Measurements from ENCODE around the gene HMGB4. TPM values are rescaled to one million over a fixed set of nuclear protein-coding genes. Genes with fewer than 3 reads are reported as not detected.

Gene HMGB4
- polyA plus RNA-seq, 1 donor from 2014 or later: not detected

- TF ChIP-seq SMC3 (conservative IDR thresholded peaks at IDR 0.05; ENCODE audit: poor library complexity): no peak
- no peak for TF ChIP-seq EZH2 (IDR thresholded peaks at IDR 0.05; ENCODE audit: borderline replicate concordance, insufficient read depth, low read length, poor library complexity, severe bottlenecking)
Measured at GRCh38 chr1:33880305-33880704, 16.4 kb downstream of the HMGB4 start (continued).

DNA sequence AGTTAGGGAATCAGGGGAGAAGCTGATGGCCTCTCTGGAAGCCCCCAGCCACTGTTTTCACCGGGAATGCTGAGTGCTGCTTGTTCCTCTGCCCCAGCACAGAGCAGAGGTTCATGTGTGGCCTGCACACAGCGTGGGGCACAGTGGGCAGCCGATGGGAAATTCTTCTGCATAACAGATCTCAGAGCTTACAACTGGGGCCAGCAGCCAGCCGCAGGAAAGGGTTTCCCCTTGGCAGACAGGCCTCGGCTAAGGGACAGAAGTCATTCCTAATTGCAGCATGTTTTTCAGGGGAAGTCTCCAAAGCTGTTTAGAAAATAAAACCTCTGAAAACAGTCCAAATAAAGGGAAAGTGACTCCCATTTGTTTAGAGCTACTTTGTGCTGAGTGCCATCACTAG lies 22.6 kb downstream of the HMGB4 start:
- no peaks in the 10 kb centered on the region for H3K36me3 ChIP-seq (ENCODE audit: insufficient read depth, low read length)
- no peaks in the 10 kb centered on the region for H3F3A ChIP-seq (ENCODE audit: insufficient read depth, low read length, poor library complexity, severe bottlenecking)
- no peaks in the 10 kb centered on the region for H3K9me3 ChIP-seq (ENCODE audit: low read length)
- H3K4me3 ChIP-seq (ENCODE audit: low read length): no peak overlapping the region
- no peak overlapping the region for H3K4me2 ChIP-seq (ENCODE audit: low read length)
- no peak for TF ChIP-seq EP300 (conservative IDR thresholded peaks at IDR 0.05; ENCODE audit: poor library complexity, severe bottlenecking)
- TF ChIP-seq MXI1 (conservative IDR thresholded peaks at IDR 0.05; ENCODE audit: poor library complexity, severe bottlenecking): no peak
- TF ChIP-seq EZH2 (IDR thresholded peaks at IDR 0.05; ENCODE audit: borderline replicate concordance, insufficient read depth, low read length, poor library complexity, severe bottlenecking): no peak
- TF ChIP-seq, protein P1, sequence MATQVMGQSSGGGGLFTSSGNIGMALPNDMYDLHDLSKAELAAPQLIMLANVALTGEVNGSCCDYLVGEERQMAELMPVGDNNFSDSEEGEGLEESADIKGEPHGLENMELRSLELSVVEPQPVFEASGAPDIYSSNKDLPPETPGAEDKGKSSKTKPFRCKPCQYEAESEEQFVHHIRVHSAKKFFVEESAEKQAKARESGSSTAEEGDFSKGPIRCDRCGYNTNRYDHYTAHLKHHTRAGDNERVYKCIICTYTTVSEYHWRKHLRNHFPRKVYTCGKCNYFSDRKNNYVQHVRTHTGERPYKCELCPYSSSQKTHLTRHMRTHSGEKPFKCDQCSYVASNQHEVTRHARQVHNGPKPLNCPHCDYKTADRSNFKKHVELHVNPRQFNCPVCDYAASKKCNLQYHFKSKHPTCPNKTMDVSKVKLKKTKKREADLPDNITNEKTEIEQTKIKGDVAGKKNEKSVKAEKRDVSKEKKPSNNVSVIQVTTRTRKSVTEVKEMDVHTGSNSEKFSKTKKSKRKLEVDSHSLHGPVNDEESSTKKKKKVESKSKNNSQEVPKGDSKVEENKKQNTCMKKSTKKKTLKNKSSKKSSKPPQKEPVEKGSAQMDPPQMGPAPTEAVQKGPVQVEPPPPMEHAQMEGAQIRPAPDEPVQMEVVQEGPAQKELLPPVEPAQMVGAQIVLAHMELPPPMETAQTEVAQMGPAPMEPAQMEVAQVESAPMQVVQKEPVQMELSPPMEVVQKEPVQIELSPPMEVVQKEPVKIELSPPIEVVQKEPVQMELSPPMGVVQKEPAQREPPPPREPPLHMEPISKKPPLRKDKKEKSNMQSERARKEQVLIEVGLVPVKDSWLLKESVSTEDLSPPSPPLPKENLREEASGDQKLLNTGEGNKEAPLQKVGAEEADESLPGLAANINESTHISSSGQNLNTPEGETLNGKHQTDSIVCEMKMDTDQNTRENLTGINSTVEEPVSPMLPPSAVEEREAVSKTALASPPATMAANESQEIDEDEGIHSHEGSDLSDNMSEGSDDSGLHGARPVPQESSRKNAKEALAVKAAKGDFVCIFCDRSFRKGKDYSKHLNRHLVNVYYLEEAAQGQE (IDR thresholded peaks at IDR 0.05; ENCODE audit: borderline replicate concordance): no peak
- TF ChIP-seq POLR2AphosphoS5 (IDR thresholded peaks at IDR 0.05): no peak
- H2AFZ ChIP-seq (ENCODE audit: low read depth, low read length): no peak overlapping the region
- no peaks in the 10 kb centered on the region for H3K9me2 ChIP-seq (ENCODE audit: insufficient read depth, low read length)
- no peak overlapping the region for H3K27ac ChIP-seq (ENCODE audit: low read length)
- H4K20me1 ChIP-seq (ENCODE audit: insufficient read depth): no peaks in the 10 kb centered on the region
- no peaks in the 10 kb centered on the region for H3K27me3 ChIP-seq (ENCODE audit: insufficient read depth, low read depth, low read length)
- H3K79me2 ChIP-seq (replicated peaks; ENCODE audit: insufficient read depth, low read length): no peaks in the 10 kb centered on the region
- no peak overlapping the region for H3K9ac ChIP-seq (ENCODE audit: low read length)

DNA sequence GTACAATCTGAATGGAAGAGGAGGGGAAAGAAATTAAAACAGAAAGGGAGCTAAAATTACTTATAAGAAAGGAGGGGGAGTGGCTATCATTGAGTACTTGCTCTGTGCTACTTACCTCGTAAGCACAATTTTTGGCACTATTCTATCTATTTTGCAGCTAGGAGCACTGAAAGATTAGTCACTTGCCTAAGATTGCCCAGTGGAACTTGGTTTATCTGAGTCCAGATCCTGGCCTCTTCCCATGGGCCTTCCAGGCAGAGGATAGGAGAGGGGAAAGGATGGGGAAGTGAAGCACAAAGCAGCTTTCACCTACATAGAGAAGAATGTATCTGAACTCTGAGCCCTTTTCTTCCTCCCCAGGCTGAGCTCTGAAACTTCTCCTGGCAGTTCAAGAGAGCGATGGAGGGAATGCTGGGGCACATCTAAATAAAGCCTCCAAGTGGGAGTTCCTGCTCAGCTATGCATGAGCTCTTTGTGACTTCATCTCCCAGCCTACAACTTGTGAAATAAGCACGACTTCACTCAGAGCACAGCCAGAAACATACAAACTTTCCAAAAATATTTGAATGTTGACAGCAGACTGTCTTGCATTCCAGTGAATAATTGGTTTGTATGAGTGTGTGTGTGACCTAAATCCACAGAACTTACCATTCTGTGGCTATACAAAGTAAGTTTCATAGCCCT lies 29.4 kb downstream of the HMGB4 start:
- no peaks in the 10 kb centered on the region for H3K9me3 ChIP-seq (ENCODE audit: low read length)
- no peak for TF ChIP-seq TAF1 (IDR thresholded peaks at IDR 0.05; ENCODE audit: low read depth)
- no peak for TF ChIP-seq SMC3 (conservative IDR thresholded peaks at IDR 0.05; ENCODE audit: poor library complexity)
- TF ChIP-seq, protein P2, sequence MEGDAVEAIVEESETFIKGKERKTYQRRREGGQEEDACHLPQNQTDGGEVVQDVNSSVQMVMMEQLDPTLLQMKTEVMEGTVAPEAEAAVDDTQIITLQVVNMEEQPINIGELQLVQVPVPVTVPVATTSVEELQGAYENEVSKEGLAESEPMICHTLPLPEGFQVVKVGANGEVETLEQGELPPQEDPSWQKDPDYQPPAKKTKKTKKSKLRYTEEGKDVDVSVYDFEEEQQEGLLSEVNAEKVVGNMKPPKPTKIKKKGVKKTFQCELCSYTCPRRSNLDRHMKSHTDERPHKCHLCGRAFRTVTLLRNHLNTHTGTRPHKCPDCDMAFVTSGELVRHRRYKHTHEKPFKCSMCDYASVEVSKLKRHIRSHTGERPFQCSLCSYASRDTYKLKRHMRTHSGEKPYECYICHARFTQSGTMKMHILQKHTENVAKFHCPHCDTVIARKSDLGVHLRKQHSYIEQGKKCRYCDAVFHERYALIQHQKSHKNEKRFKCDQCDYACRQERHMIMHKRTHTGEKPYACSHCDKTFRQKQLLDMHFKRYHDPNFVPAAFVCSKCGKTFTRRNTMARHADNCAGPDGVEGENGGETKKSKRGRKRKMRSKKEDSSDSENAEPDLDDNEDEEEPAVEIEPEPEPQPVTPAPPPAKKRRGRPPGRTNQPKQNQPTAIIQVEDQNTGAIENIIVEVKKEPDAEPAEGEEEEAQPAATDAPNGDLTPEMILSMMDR (IDR thresholded peaks at IDR 0.05; ENCODE audit: poor library complexity, severe bottlenecking): no peak
- TF ChIP-seq EZH2 (IDR thresholded peaks at IDR 0.05; ENCODE audit: borderline replicate concordance, insufficient read depth, low read length, poor library complexity, severe bottlenecking): no peak
- TF ChIP-seq POLR2AphosphoS5 (IDR thresholded peaks at IDR 0.05): no peak
- TF ChIP-seq, protein P1 (IDR thresholded peaks at IDR 0.05; ENCODE audit: borderline replicate concordance): no peak
- TF ChIP-seq MXI1 (conservative IDR thresholded peaks at IDR 0.05; ENCODE audit: poor library complexity, severe bottlenecking): no peak
- no peak for TF ChIP-seq RAD21 (conservative IDR thresholded peaks at IDR 0.05)
- TF ChIP-seq EP300 (conservative IDR thresholded peaks at IDR 0.05; ENCODE audit: poor library complexity, severe bottlenecking): no peak
- no peaks in the 10 kb centered on the region for H3F3A ChIP-seq (ENCODE audit: insufficient read depth, low read length, poor library complexity, severe bottlenecking)
- no peaks in the 10 kb centered on the region for H4K20me1 ChIP-seq (ENCODE audit: insufficient read depth)
- H3K27ac ChIP-seq (ENCODE audit: low read length): no peak overlapping the region
- H3K27me3 ChIP-seq (ENCODE audit: insufficient read depth, low read depth, low read length): no peaks in the 10 kb centered on the region
- H3K36me3 ChIP-seq (ENCODE audit: insufficient read depth, low read length): no peaks in the 10 kb centered on the region
- H2AFZ ChIP-seq (ENCODE audit: low read depth, low read length): no peak overlapping the region
- H3K4me2 ChIP-seq (ENCODE audit: low read length): no peak overlapping the region
- H3K9me2 ChIP-seq (ENCODE audit: insufficient read depth, low read length): no peaks in the 10 kb centered on the region
- no peaks in the 10 kb centered on the region for H3K79me2 ChIP-seq (replicated peaks; ENCODE audit: insufficient read depth, low read length)
- H3K4me3 ChIP-seq (ENCODE audit: low read length): no peak overlapping the region
- H3K9ac ChIP-seq (ENCODE audit: low read length): no peak overlapping the region

All from neural cell (in vitro differentiated cells).